Lower leg skin (tissue), 4 donors: Measurements from ENCODE around the gene SDK1. TPM values are rescaled to one million over a fixed set of nuclear protein-coding genes. Genes with fewer than 3 reads are reported as not detected.

Experiments
- DNase-seq, 2 donors: peaks; one replicate each; pipeline ENCODE4 v3.0.0-alpha.2; 2019; ENCODE audit warnings: low spot score in 2 of 2
- H3K4me3 ChIP-seq: fragments of 200-600 bp; sonication (generic); 2 replicates; pipeline ENCODE4 v1.5.1; 2017; ENCODE audit warnings: mild to moderate bottlenecking, low read depth; ENCODE audit not compliant: poor library complexity, severe bottlenecking
- CTCF ChIP-seq, 3 donors: fragments of 450-650 bp; IDR thresholded peaks; one replicate each; pipeline ENCODE4 v1.5.1; 2016; ENCODE audit warnings: antibody characterized with exemption in 3 of 3, mild to moderate bottlenecking in 3 of 3, moderate library complexity in 2 of 3
- POLR2A ChIP-seq, 2 donors: fragments of 450-650 bp; IDR thresholded peaks; one replicate each; pipeline ENCODE4 v1.6.1; 2016 to 2017; ENCODE audit warnings: antibody characterized with exemption in 2 of 2, mild to moderate bottlenecking in 1 of 2, moderate library complexity in 1 of 2
- WGBS, 2 donors: methylation state at CpG; one replicate each; pipeline ENCODE4 v1.1.5; 2018; 5-methylcytosine and 5-hydroxymethylcytosine counted together
- intact Hi-C: fragments of 100-400 bp; cut with DNase I; formaldehyde crosslinking; loops from one replicate; pipeline ENCODE4 v1.15.0; 2023; ENCODE audit warnings: low total_unique reads
- total RNA-seq, 4 donors: library from RNA; depleted of rRNA; stranded (reverse); fragments of >200 nt; gene quantifications; one replicate each; pipeline ENCODE4 v1.1.0, GENCODE V29; 2016

Gene SDK1
- total RNA-seq, 4 donors from 2014 or later, result 1.9 to 7.2 (median 5.1) TPM

- TF ChIP-seq POLR2A (IDR thresholded peaks at IDR 0.05) (no peak), CTCF (IDR thresholded peaks at IDR 0.05) (no peak)
- DNase-seq, result no peak
- 72 to 81% methylated on average over 3 of the region's 3 CpGs for WGBS, 2 donors
- intact Hi-C loops, result no loop called here
- H3K4me3 ChIP-seq, result no peak overlapping the region
These were observed 504.1 kb downstream of the SDK1 start for GRCh38 chr7:3805151-3805550.

GRCh38 chr7:3806516-3806915, 505.5 kb downstream of the SDK1 start:
- no peak for DNase-seq
- no peak overlapping the region for H3K4me3 ChIP-seq
- 88 to 91% methylated on average over 8 of the region's 8 CpGs for WGBS, 2 donors
- intact Hi-C loops, result no loop called here
- TF ChIP-seq CTCF (IDR thresholded peaks at IDR 0.05) (no peak), POLR2A (IDR thresholded peaks at IDR 0.05) (no peak)

- intact Hi-C loops, result no loop called here
- WGBS, 2 donors, result 94 to 96% methylated on average over 9 of the region's 9 CpGs
- DNase-seq, result no peak
- no peak for TF ChIP-seq CTCF (IDR thresholded peaks at IDR 0.05)
- no peak for TF ChIP-seq POLR2A (IDR thresholded peaks at IDR 0.05)
- no peak overlapping the region for H3K4me3 ChIP-seq
These were observed 506.8 kb downstream of the SDK1 start for GRCh38 chr7:3807824-3808223.

GRCh38 chr7:3821488-3821887, 520.4 kb downstream of the SDK1 start:
- no peak overlapping the region for H3K4me3 ChIP-seq
- DNase-seq, result no peak
- whole genome bisulfite sequencing, 2 donors, result 29 to 43% methylated on average over 6 of the region's 6 CpGs
- TF ChIP-seq POLR2A (IDR thresholded peaks at IDR 0.05) (no peak), CTCF (IDR thresholded peaks at IDR 0.05) (no peak)
- intact Hi-C loops, result loop anchor here (5.0 kb wide), 1 partner anchor 834 kb away; no protein-coding TSS in a partner anchor

GRCh38 chr7:3825491-3825890, 524.4 kb downstream of the SDK1 start:
- TF ChIP-seq POLR2A (IDR thresholded peaks at IDR 0.05), result no peak
- TF ChIP-seq CTCF (IDR thresholded peaks at IDR 0.05), result no peak
- intact Hi-C loops, result no loop called here
- no peak for DNase-seq
- no peak overlapping the region for H3K4me3 ChIP-seq
- WGBS, 2 donors, result 81 to 85% methylated on average over 3 of the region's 3 CpGs

- no peak for DNase-seq
- H3K4me3 ChIP-seq, result no peak overlapping the region
- no peak for TF ChIP-seq POLR2A (IDR thresholded peaks at IDR 0.05)
- TF ChIP-seq CTCF (IDR thresholded peaks at IDR 0.05), result no peak
- 58 to 65% methylated on average over 4 of the region's 4 CpGs for WGBS, 2 donors
- intact Hi-C loops, result no loop called here
These were observed 531.1 kb downstream of the SDK1 start for GRCh38 chr7:3832199-3832598.
